ENCODE results near the gene CATSPERZ. TPM values are rescaled to one million over a fixed set of nuclear protein-coding genes. Genes with fewer than 3 reads are reported as not detected.
"Not testable (repeated sequence)": the region's sequence is repeated elsewhere in the genome, so short reads cannot be mapped to it uniquely, and the experiment has no call there.

CATSPERZ gene
- polyA plus RNA-seq, 1 donor from 2014 or later: not detected

- TF ChIP-seq, protein P1, sequence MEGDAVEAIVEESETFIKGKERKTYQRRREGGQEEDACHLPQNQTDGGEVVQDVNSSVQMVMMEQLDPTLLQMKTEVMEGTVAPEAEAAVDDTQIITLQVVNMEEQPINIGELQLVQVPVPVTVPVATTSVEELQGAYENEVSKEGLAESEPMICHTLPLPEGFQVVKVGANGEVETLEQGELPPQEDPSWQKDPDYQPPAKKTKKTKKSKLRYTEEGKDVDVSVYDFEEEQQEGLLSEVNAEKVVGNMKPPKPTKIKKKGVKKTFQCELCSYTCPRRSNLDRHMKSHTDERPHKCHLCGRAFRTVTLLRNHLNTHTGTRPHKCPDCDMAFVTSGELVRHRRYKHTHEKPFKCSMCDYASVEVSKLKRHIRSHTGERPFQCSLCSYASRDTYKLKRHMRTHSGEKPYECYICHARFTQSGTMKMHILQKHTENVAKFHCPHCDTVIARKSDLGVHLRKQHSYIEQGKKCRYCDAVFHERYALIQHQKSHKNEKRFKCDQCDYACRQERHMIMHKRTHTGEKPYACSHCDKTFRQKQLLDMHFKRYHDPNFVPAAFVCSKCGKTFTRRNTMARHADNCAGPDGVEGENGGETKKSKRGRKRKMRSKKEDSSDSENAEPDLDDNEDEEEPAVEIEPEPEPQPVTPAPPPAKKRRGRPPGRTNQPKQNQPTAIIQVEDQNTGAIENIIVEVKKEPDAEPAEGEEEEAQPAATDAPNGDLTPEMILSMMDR (IDR thresholded peaks at IDR 0.05; ENCODE audit: poor library complexity, severe bottlenecking): no peak
- TF ChIP-seq EZH2 (IDR thresholded peaks at IDR 0.05; ENCODE audit: borderline replicate concordance, insufficient read depth, low read length, poor library complexity, severe bottlenecking) (no peak), SMC3 (conservative IDR thresholded peaks at IDR 0.05; ENCODE audit: poor library complexity) (no peak), TAF1 (IDR thresholded peaks at IDR 0.05; ENCODE audit: low read depth) (no peak), POLR2AphosphoS5 (IDR thresholded peaks at IDR 0.05) (no peak), EP300 (conservative IDR thresholded peaks at IDR 0.05; ENCODE audit: poor library complexity, severe bottlenecking) (no peak), RAD21 (conservative IDR thresholded peaks at IDR 0.05) (no peak), MXI1 (conservative IDR thresholded peaks at IDR 0.05; ENCODE audit: poor library complexity, severe bottlenecking) (no peak)
- TF ChIP-seq, protein P2, sequence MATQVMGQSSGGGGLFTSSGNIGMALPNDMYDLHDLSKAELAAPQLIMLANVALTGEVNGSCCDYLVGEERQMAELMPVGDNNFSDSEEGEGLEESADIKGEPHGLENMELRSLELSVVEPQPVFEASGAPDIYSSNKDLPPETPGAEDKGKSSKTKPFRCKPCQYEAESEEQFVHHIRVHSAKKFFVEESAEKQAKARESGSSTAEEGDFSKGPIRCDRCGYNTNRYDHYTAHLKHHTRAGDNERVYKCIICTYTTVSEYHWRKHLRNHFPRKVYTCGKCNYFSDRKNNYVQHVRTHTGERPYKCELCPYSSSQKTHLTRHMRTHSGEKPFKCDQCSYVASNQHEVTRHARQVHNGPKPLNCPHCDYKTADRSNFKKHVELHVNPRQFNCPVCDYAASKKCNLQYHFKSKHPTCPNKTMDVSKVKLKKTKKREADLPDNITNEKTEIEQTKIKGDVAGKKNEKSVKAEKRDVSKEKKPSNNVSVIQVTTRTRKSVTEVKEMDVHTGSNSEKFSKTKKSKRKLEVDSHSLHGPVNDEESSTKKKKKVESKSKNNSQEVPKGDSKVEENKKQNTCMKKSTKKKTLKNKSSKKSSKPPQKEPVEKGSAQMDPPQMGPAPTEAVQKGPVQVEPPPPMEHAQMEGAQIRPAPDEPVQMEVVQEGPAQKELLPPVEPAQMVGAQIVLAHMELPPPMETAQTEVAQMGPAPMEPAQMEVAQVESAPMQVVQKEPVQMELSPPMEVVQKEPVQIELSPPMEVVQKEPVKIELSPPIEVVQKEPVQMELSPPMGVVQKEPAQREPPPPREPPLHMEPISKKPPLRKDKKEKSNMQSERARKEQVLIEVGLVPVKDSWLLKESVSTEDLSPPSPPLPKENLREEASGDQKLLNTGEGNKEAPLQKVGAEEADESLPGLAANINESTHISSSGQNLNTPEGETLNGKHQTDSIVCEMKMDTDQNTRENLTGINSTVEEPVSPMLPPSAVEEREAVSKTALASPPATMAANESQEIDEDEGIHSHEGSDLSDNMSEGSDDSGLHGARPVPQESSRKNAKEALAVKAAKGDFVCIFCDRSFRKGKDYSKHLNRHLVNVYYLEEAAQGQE (IDR thresholded peaks at IDR 0.05; ENCODE audit: borderline replicate concordance): no peak
- Histone ChIP-seq H3K4me2 (ENCODE audit: low read length) (no peak overlapping the region), H2AFZ (ENCODE audit: low read depth, low read length) (no peak overlapping the region), H3K9me3 (ENCODE audit: low read length) (no peaks in the 10 kb centered on the region), H3K79me2 (replicated peaks; ENCODE audit: insufficient read depth, low read length) (peaks cover 13% of the 10 kb centered on the region), H3K27ac (ENCODE audit: low read length) (no peak overlapping the region), H3K27me3 (ENCODE audit: insufficient read depth, low read depth, low read length) (no peaks in the 10 kb centered on the region), H4K20me1 (ENCODE audit: insufficient read depth) (no peaks in the 10 kb centered on the region), H3F3A (ENCODE audit: insufficient read depth, low read length, poor library complexity, severe bottlenecking) (no peaks in the 10 kb centered on the region), H3K4me3 (ENCODE audit: low read length) (no peak overlapping the region), H3K9ac (ENCODE audit: low read length) (no peak overlapping the region), H3K9me2 (ENCODE audit: insufficient read depth, low read length) (no peaks in the 10 kb centered on the region), H3K36me3 (ENCODE audit: insufficient read depth, low read length) (no peaks in the 10 kb centered on the region)
Measured at GRCh38 chr11:64322925-64323260, 22.7 kb downstream of the CATSPERZ start.

DNA sequence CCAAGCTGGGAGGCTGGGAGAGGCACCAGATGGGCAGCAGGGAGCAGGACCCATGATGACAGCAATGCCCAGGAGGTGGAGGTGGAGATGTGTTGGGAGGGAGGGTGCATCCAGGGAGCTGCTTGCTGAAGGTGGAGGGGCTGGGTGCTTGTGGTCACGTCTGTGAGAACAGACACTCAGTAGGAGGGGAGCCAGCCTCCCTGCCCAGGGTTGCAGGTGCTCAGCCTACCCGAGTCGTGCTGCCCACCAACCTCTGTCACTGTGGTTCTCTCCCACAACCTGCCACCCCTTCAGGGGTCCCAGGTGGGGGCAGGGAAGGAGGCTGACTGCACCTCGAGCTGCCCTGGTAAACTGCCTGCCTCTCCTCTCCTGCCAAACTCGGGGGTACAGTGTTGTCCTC lies 23.2 kb downstream of the CATSPERZ start:
- Histone ChIP-seq H3K79me2 (replicated peaks; ENCODE audit: insufficient read depth, low read length) (peaks cover 10% of the 10 kb centered on the region), H3K27ac (ENCODE audit: low read length) (no peak overlapping the region), H2AFZ (ENCODE audit: low read depth, low read length) (no peak overlapping the region), H3K4me3 (ENCODE audit: low read length) (no peak overlapping the region), H3K27me3 (ENCODE audit: insufficient read depth, low read depth, low read length) (no peaks in the 10 kb centered on the region), H3K4me2 (ENCODE audit: low read length) (no peak overlapping the region), H3K9me2 (ENCODE audit: insufficient read depth, low read length) (no peaks in the 10 kb centered on the region), H3K9me3 (ENCODE audit: low read length) (no peaks in the 10 kb centered on the region), H3F3A (ENCODE audit: insufficient read depth, low read length, poor library complexity, severe bottlenecking) (no peaks in the 10 kb centered on the region), H3K9ac (ENCODE audit: low read length) (no peak overlapping the region), H3K36me3 (ENCODE audit: insufficient read depth, low read length) (no peaks in the 10 kb centered on the region), H4K20me1 (ENCODE audit: insufficient read depth) (no peaks in the 10 kb centered on the region)
- TF ChIP-seq MXI1 (conservative IDR thresholded peaks at IDR 0.05; ENCODE audit: poor library complexity, severe bottlenecking) (no peak), POLR2AphosphoS5 (IDR thresholded peaks at IDR 0.05) (no peak), EP300 (conservative IDR thresholded peaks at IDR 0.05; ENCODE audit: poor library complexity, severe bottlenecking) (no peak), EZH2 (IDR thresholded peaks at IDR 0.05; ENCODE audit: borderline replicate concordance, insufficient read depth, low read length, poor library complexity, severe bottlenecking) (no peak), SMC3 (conservative IDR thresholded peaks at IDR 0.05; ENCODE audit: poor library complexity) (no peak), TAF1 (IDR thresholded peaks at IDR 0.05; ENCODE audit: low read depth) (no peak), RAD21 (conservative IDR thresholded peaks at IDR 0.05) (no peak)
- TF ChIP-seq, protein P1 (IDR thresholded peaks at IDR 0.05; ENCODE audit: poor library complexity, severe bottlenecking): no peak
- TF ChIP-seq, protein P2 (IDR thresholded peaks at IDR 0.05; ENCODE audit: borderline replicate concordance): no peak

- H3K9me2 ChIP-seq (ENCODE audit: insufficient read depth, low read length); H3K4me3 ChIP-seq (ENCODE audit: low read length); H3K9me3 ChIP-seq (ENCODE audit: low read length); H3K4me2 ChIP-seq (ENCODE audit: low read length); H3K79me2 ChIP-seq (replicated peaks; ENCODE audit: insufficient read depth, low read length); H2AFZ ChIP-seq (ENCODE audit: low read depth, low read length); H3F3A ChIP-seq (ENCODE audit: insufficient read depth, low read length, poor library complexity, severe bottlenecking); H3K36me3 ChIP-seq (ENCODE audit: insufficient read depth, low read length); H3K27me3 ChIP-seq (ENCODE audit: insufficient read depth, low read depth, low read length); H3K9ac ChIP-seq (ENCODE audit: low read length); H4K20me1 ChIP-seq (ENCODE audit: insufficient read depth); H3K27ac ChIP-seq (ENCODE audit: low read length): not testable (repeated sequence)
Measured at GRCh38 chr11:64323984-64324383, 23.8 kb downstream of the CATSPERZ start.

Measured in neural cell (in vitro differentiated cells).